Smooth muscle cell of the brain vasculature (primary cell): ENCODE data around the gene ISOC2.

ENCODE experiments used
- DNase-seq: peaks from one replicate; pipeline ENCODE4 v3.0.0-alpha.2; 2012; ENCODE audit warnings: low read depth, low spot score

The ISOC2 gene

GRCh38 chr19:55490478-55491432 lies 29.3 kb upstream of the ISOC2 start:
- DNase-seq: no peak

- no peak for DNase-seq
Observed at GRCh38 chr19:55489711-55490477, 28.5 kb upstream of the ISOC2 start.

GRCh38 chr19:55488986-55489710 lies 27.7 kb upstream of the ISOC2 start:
- no peak for DNase-seq

- DNase-seq: no peak
Observed at GRCh38 chr19:55487924-55488687, 26.7 kb upstream of the ISOC2 start, which contains the start of gene SSC5D. SSC5D (plus strand) TSS chr19:55488436; CDS start chr19:55488590, 154 bp downstream.

- DNase-seq: no peak
Observed at GRCh38 chr19:55486971-55487923, 25.8 kb upstream of the ISOC2 start.

GRCh38 chr19:55486043-55486970 lies 24.9 kb upstream of the ISOC2 start:
- no peak for DNase-seq

GRCh38 chr19:55485439-55486011 lies 24.1 kb upstream of the ISOC2 start:
- DNase-seq: no peak

GRCh38 chr19:55484593-55485438 lies 23.4 kb upstream of the ISOC2 start, which contains the start of gene NAT14:
NAT14 (plus strand) TSS chr19:55485188; CDS start chr19:55485709, 521 bp downstream.
- DNase-seq: no peak

- no peak for DNase-seq
Observed at GRCh38 chr19:55483706-55484592, 22.5 kb upstream of the ISOC2 start.

GRCh38 chr19:55482967-55483705 lies 21.7 kb upstream of the ISOC2 start:
- no peak for DNase-seq

GRCh38 chr19:55482156-55482961 lies 20.9 kb upstream of the ISOC2 start:
- no peak for DNase-seq

- no peak for DNase-seq
Observed at GRCh38 chr19:55481794-55482155, 20.3 kb upstream of the ISOC2 start.

- no peak for DNase-seq
Observed at GRCh38 chr19:55481148-55481793, 19.8 kb upstream of the ISOC2 start.

GRCh38 chr19:55479451-55480230 lies 18.2 kb upstream of the ISOC2 start:
- DNase-seq: no peak
